ENCODE data around the gene GPR50.

- no peak for TF ChIP-seq CTCF (IDR thresholded peaks at IDR 0.05; ENCODE audit: low read depth, low read length)
- TF ChIP-seq EZH2phosphoT487 (IDR thresholded peaks at IDR 0.05; ENCODE audit: low read depth), result no peak
Measured at GRCh38 chrX:151206871-151207270, 30.5 kb downstream of the GPR50 start.
